Activated T-cell treated with anti-CD3 and anti-CD28 coated beads for 1 hour (primary cell): ENCODE results near the gene ARHGEF28.

Experiments used
- DNase-seq: peaks from one replicate; pipeline ENCODE4 v3.0.0-alpha.2; 2020; ENCODE audit warnings: low read depth

ARHGEF28 gene

DNA sequence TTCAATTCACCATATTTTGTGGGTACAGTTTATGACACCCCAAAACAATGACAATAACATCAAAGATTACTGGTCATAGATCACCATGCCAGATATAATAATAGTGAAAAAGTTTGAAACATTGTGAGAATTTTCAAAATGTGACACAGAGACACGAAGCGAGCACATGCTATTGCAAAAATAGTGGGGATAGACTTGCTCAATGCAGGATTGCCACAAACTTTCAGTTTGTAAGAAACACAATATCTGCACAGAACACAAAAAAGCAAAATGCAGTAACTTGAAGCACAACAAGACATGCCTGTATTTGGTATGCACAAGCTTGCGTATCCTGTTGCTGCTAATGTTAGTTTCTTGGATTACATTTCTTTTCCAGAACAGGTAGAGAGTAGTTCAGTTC is 35.8 kb downstream of the ARHGEF28 start:
- DNase-seq, result no peak

- no peak for DNase-seq
These were observed 37.3 kb downstream of the ARHGEF28 start for GRCh38 chr5:73663161-73663859.

DNA sequence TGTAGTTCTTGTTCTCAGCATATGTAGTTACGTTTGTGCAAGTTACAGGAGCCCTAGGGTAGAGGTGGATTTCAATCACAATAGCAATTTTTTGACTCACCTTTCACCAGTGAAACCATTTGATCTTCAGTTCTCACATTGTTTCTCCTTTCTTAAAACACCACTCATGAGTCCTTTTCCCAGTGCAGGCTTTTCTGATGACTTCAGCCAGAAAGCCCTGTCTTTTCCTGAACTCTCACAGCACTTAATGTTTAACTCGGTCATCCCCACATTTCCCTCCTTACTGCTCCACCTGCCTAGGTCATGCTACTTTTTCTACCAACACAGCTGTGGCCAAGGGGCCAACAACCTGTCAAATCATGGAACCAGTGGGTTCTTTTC is 37.9 kb downstream of the ARHGEF28 start:
- DNase-seq, result no peak

- DNase-seq, result no peak
These were observed 38.8 kb downstream of the ARHGEF28 start for GRCh38 chr5:73664796-73665195.

GRCh38 chr5:73666891-73667290 is 40.9 kb downstream of the ARHGEF28 start:
- DNase-seq, result no peak

DNA sequence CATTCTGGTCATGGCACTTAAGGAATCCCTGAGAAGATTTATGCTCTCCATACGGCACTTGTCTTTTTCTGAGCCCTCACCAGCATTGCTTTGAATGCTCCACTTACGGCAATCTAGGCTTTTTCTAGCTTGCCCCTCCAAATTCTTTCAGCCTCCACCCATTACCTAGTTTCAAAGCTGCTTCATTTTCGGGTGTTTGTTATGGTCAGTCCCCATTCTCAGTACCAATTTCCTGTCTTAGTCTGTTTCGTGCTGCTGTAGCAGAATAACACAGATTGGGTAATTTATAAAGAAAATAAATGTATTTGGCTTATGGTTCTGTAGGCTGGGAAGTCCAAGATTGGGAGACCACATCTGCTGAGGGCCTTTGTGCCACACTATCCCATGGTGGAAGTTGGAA is 42.0 kb downstream of the ARHGEF28 start:
- DNase-seq, result no peak

- DNase-seq, result no peak
These were observed 42.6 kb downstream of the ARHGEF28 start for GRCh38 chr5:73668486-73669111.

GRCh38 chr5:73670731-73671130 is 44.7 kb downstream of the ARHGEF28 start:
- DNase-seq, result no peak

DNA sequence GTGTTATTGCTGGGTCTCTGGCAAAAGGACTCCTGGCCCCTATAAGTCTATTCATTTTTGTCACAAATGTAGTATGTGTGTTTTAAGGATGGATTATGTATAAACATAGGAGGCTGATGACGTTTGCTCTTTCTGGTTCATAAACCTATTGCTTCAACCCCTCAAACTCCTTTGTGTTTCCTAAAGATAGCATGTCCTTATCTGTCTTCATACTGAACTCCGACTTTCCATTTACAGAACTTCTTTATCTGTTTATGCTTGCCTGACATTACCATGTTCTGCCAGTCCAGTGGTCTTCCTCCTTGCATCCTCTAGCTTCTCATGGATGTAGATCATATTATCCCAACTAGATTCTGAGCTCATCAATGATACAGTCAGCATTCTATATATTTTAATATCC is 46.1 kb downstream of the ARHGEF28 start:
- no peak for DNase-seq

DNA sequence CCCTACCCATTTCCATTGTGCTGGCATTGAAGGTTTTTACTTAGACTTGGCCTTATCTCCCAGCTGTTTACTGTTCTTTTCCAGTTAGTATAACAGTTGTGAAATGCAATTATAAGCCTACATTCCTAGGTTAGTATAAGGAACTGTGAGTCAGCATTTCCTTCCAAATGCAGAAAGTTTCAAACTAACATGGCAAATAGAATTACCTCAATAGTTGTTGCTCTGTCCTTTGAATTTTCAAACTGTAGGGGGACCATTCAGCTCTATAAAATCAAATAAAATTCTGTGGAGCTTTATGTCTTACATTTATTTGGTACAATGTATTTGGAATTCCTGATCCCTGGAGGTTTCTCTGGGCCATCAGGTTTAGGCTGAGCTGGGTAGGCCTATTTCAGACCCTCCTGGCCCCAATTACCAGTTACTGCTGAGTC is 47.2 kb downstream of the ARHGEF28 start:
- no peak for DNase-seq

DNA sequence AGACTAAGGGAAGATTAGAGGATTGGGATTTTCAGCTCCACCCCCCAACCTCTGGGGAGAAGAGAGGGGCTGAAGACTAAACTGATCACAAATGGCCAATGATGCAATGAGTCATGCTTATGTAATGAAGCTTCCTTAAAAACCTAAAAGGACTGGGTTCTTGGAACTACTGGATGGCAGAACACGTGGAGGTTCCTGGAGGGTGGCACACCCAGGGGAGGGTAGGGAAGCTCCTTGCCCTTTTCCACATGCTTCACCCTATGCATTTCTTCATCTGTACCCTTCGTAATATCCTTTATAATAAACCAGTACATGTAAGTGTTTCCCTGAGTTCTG is 48.6 kb downstream of the ARHGEF28 start:
- no peak for DNase-seq

DNA sequence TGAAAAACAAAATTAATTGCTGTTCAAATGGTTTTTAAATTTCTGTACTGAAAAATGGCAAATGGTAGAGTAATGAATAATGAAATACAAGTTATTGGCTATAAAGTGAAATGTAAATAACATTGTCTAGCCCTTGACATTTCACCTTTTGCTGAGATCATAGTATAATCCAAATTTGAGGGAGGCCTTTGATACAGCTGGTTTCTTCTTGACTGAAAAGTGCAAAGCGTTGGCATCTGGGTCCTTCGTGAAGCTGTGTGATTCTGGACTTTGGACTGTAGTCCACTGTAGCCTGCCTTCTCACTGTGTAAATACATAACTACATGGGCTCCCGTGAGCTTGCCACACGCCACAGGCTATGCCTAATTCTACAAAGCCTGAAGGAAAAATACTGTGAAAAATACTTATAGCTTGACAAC is 52.3 kb downstream of the ARHGEF28 start:
- DNase-seq, result no peak

GRCh38 chr5:73678807-73679206 is 52.8 kb downstream of the ARHGEF28 start:
- DNase-seq, result no peak

- DNase-seq, result no peak
These were observed 56.2 kb downstream of the ARHGEF28 start for GRCh38 chr5:73682176-73682575.

- no peak for DNase-seq
These were observed 58.7 kb downstream of the ARHGEF28 start for GRCh38 chr5:73684691-73685090.

- DNase-seq, result no peak
These were observed 60.9 kb downstream of the ARHGEF28 start for GRCh38 chr5:73686912-73687311.

GRCh38 chr5:73687357-73687756 is 61.4 kb downstream of the ARHGEF28 start:
- DNase-seq, result no peak

GRCh38 chr5:73690015-73690414 is 64.0 kb downstream of the ARHGEF28 start:
- no peak for DNase-seq

GRCh38 chr5:73691302-73692080 is 65.5 kb downstream of the ARHGEF28 start:
- DNase-seq, result no peak

DNA sequence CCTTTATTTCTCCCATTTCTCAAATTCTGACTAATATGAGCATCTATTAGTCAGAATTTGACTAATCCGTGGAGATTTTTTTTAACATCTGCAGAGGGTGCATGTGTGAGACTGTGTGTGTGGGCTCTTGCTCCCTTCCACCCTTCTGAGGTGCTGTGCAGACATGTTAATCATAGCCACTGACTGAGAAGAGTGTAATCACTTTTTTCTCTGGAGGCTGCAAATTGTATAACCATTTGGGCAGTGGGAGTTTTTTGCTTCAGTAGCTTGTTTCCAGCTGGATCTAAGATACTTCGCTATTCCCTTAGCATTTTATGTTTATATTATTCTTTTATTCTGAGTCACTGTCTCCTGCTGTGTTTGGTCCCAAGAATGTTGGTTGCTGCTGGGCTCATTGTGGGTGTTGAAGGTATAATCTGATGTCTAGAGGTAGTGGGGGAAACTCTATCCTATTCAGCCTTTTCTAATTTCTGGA is 66.2 kb downstream of the ARHGEF28 start:
- no peak for DNase-seq

DNA sequence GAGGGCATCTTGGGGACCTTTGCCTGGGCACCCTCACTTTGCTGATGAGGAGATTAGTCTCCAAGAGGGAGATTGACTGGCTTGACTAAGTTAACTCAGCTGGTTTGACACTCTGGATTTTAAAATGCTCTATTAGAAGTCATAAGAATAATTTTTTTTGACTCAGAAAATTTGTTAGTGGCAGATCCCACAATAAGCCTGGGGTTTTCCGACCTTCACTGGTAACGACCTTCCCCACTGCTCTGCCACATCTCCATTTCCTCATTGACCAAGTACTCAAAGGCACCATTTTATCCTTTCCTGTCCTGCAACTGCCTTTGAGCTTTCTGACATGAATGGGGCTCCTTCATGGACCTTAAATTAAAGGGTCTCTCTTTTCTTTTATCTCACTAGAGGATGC is 67.0 kb downstream of the ARHGEF28 start:
- no peak for DNase-seq

DNA sequence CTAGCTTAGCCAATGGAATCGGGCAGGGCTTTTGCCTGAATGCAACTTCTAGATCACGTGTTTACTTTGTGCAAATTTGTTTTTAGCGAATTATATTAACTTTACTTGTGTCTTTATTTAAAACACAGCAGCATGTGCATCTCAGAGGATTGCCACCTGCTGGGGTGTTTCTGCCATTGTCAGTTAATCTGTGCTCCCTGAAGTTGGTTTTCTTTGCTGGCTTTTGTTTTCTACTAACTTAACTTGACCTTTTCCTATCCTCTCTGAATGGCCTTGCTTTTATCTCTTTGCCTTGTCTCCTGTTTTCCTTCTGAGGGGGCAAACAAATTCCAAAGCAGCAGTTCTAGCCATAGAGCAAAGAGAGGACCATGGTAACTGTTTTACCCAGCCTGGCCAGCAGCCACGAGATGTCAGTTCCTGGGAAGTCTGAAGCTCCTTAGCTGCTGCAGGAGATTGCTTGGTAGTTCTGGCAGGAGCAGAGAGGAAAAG is 67.6 kb downstream of the ARHGEF28 start:
- DNase-seq, result no peak

DNA sequence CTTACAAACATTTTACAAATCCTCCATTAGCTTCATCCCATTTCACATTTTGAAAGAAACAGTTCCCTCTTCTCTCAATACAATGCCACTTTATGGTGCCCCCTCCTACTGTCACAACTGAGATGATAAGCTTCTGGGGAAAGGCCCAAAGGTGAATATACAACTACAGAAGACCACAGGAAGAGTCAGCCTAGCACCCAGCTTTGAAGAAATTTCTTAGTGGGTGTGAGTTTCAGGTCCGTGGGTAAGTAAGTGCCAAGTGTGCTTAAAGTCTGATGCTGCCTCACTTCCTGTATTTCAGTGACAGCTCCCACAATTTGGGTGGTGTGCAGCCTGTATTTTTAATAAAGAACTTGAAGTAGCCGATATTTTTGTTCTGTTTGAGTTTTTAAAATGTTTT is 68.1 kb downstream of the ARHGEF28 start:
- no peak for DNase-seq
